GM18511 (cell line): ENCODE data around the gene FBXW7.

ENCODE experiments used
- ATAC-seq: cut with Tn5 transposase; IDR thresholded peaks from one replicate; pipeline ENCODE4 v1.9.1; 2021; ENCODE audit warnings: mild to moderate bottlenecking, moderate library complexity; ENCODE audit not compliant: unreplicated experiment

The FBXW7 gene

GRCh38 chr4:152342293-152342692 lies 193.6 kb downstream of the FBXW7 start:
- no peak for ATAC-seq

- no peak for ATAC-seq
These were observed 195.1 kb downstream of the FBXW7 start for GRCh38 chr4:152340818-152341217.

GRCh38 chr4:152339576-152339975 lies 196.3 kb downstream of the FBXW7 start:
- no peak for ATAC-seq

- ATAC-seq: no peak
These were observed 201.0 kb downstream of the FBXW7 start for GRCh38 chr4:152334931-152335330.

DNA sequence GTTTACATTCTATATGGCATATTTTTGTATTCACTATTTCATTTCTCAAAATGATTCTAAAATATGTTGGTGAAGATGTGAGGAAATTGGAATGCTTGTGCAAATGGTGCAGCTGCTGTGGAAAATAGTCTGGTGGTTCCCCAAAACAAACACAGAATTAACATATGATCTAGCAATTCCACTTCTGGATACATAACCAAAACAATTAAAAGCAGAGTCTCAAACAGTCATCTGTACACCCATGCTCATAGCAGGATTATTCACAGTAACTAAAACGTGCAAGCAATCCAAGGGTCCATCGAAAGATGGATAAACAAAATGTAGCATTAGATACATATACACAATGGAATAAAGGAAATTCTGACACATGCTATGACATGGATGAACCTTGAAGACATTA lies 204.8 kb downstream of the FBXW7 start:
- no peak for ATAC-seq

DNA sequence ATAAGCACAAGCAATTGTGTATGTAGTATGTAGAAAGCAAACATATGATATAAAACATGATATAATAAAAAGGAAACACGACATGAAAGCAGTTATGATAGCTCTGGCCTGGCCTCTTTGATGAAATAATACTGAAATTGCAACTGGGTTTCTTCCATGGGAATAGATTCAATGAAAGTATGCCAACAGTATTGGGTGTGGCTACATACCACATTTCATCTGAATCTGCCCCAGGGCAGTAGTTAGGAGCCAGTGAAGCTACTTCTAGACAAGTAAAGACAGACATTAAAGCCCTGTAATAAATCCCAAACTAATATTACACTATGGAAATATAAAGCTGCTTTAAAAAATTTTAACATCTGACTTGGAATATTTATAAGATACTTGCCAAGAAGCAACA lies 207.3 kb downstream of the FBXW7 start:
- ATAC-seq: no peak

GRCh38 chr4:152327606-152328453 lies 208.1 kb downstream of the FBXW7 start:
- ATAC-seq: no peak

DNA sequence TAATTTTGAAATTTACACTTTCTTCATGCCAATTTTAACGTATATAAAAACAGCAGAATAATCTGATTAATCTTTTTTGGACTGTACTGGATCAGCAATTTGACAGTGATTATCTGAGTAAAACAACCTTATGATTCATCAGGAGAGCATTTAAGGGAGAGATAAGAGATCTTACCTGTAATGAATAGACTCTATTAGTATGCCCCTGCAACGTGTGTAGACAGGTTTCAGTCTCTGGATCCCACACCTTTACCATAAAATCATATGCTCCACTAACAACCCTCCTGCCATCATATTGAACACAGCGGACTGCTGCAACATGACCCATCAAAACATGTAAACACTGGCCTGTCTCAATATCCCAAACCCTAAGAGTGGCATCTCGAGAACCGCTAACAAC lies 210.1 kb downstream of the FBXW7 start:
- no peak for ATAC-seq

- no peak for ATAC-seq
These were observed 212.7 kb downstream of the FBXW7 start for GRCh38 chr4:152323221-152323620.

DNA sequence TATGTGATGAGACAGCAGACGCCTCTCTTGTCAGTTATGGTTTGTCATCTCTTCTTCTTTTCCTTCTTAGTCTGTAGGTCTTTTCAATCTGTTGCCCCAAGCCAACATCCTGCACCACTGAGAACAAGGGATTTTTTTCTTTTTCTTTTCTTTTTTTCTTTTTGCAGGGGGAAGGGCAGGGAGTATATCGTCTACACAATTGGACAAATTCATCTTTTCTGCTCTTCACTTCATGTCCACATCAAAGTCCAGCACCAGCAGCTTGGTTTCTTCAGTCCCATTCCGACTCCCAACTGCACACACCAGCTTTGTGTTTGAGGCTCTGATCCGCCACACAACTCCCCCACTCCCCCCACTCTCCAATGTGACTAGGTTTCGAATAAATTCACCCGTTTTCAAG lies 213.2 kb downstream of the FBXW7 start:
- no peak for ATAC-seq

DNA sequence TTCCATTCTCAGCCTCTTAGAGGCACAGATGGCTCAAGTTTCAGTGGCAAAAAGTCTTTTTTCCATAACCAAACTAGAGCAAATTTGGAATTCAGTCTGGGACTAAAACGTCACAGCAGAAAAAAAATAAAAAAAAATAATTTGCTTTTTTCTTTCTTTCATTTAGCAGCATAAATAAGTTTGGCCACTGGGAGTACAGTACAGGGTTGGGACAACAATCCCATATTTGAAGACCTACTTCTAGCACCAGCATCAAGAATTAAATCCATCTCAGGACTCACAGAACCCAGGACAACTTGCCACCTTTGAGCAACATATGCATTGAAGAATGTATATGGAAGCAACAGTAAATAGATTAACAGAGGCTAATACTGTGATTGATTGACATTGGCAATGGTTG lies 214.0 kb downstream of the FBXW7 start:
- ATAC-seq: no peak

GRCh38 chr4:152321398-152321797 lies 214.5 kb downstream of the FBXW7 start:
- no peak for ATAC-seq

DNA sequence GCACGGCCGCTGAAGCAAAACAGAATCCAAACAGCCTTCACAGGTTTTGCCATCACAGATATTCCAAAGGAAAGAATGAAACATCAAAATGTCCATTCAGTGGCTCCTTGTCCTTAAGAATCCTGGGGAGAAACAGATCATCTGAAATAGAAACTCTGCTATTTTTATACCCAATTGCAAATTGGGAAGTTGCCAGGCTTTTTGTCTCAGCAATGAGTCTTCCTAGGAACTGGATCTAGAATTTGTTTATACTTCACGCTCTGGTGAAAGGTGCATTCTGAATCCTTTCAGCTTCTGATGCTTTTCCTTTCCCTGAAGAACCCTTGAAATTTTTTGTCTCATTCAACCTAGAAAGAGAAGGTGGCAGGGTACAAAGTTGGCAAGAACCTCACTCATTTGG lies 218.9 kb downstream of the FBXW7 start:
- ATAC-seq: no peak

GRCh38 chr4:152310257-152310656 lies 225.6 kb downstream of the FBXW7 start:
- no peak for ATAC-seq

- no peak for ATAC-seq
These were observed 226.5 kb downstream of the FBXW7 start for GRCh38 chr4:152309418-152309817.

- no peak for ATAC-seq
These were observed 226.9 kb downstream of the FBXW7 start for GRCh38 chr4:152308951-152309350.

- no peak for ATAC-seq
These were observed 228.2 kb downstream of the FBXW7 start for GRCh38 chr4:152307669-152308068.

- ATAC-seq: no peak
These were observed 229.4 kb downstream of the FBXW7 start for GRCh38 chr4:152306541-152306940.

GRCh38 chr4:152304220-152304619 lies 231.7 kb downstream of the FBXW7 start:
- ATAC-seq: peak; percentile 94

GRCh38 chr4:152301381-152301780 lies 234.5 kb downstream of the FBXW7 start:
- ATAC-seq: no peak

- ATAC-seq: no peak
These were observed 236.3 kb downstream of the FBXW7 start for GRCh38 chr4:152299553-152299952.

DNA sequence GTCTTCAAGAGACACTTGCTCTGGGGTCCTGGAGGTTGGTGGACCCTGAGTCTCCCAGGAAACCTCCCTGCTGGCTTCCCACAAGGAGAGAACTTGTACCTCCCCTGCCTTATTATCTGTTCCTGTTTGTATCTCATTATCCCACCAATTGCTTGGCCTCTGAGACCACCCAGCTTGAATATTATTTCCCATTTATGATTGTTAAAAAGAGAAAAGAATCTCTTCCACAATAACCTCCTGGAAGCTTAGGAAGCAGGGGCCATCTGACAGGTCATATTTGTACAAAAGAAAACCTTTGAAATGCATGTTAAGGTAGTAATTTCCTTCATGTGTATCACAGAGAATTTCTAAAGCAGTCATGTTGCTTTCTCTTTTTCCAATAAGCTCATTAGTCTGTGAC lies 239.5 kb downstream of the FBXW7 start:
- no peak for ATAC-seq

- no peak for ATAC-seq
These were observed 241.1 kb downstream of the FBXW7 start for GRCh38 chr4:152294765-152295164.
